Breast epithelium (tissue), 3 donors: ENCODE measurements around the gene ACOT2.

Experiments used
- CTCF ChIP-seq, 3 donors: fragments of 450-650 bp; IDR thresholded peaks; one replicate each; pipeline ENCODE4 v1.5.1; 2016 to 2017; ENCODE audit warnings: antibody characterized with exemption in 3 of 3, mild to moderate bottlenecking in 3 of 3, moderate library complexity in 3 of 3
- POLR2A ChIP-seq: fragments of 450-650 bp; IDR thresholded peaks from one replicate; pipeline ENCODE4 v1.6.1; 2016; ENCODE audit warnings: antibody characterized with exemption, mild to moderate bottlenecking, moderate library complexity
- POLR2AphosphoS5 ChIP-seq, 3 donors: sonication (generic); formaldehyde crosslinking; IDR thresholded peaks; one replicate each; pipeline ENCODE4 v1.6.1; 2017; ENCODE audit warnings: antibody characterized with exemption in 3 of 3

- TF ChIP-seq POLR2A (no peak), CTCF (IDR thresholded peaks at IDR 0.05) (peak in 2 of 3 donors; percentile 39 to 42), POLR2AphosphoS5 (IDR thresholded peaks at IDR 0.05) (no peak)
Measured at GRCh38 chr14:73591690-73592449, 22.9 kb downstream of the ACOT2 start, which contains the start of gene ACOT4.
